NT2/D1 (cell line): ENCODE data around the gene SEPTIN11.

Experiments used
- SUZ12 ChIP-seq: IDR thresholded peaks from 2 replicates; pipeline ENCODE4 v1.6.1; 2011; ENCODE audit not compliant: insufficient read length, insufficient read depth; ENCODE audit errors: extremely low read depth
- YY1 ChIP-seq: IDR thresholded peaks from 2 replicates; pipeline ENCODE4 v1.6.1; 2011; ENCODE audit not compliant: insufficient read length, insufficient read depth
- ZNF274 ChIP-seq: IDR thresholded peaks from 2 replicates; pipeline ENCODE4 v1.6.1; 2011; ENCODE audit warnings: mild to moderate bottlenecking, low read depth, low read length

DNA sequence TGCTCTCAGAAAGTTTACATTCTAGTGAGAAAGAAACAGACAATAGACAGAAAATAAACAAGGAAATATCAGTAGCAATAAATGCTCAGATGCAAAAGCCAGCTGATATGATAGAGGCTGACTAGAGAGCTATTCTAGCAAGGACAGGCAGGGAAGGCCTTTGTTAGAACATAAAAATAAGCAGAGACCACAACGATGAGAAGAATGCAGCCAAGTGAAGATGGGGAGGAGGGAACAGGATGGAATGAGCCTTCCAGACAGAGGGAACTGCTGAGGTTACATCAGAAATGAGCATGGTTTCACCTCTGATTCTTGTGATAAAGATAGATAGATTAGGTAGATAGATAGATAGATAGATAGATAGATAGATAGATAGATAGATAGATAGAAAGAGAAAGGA, 44.0 kb upstream of the SEPTIN11 start:
- TF ChIP-seq ZNF274 (no peak), SUZ12 (no peak), YY1 (no peak)
